GM21390 (cell line): ENCODE results near the gene RASSF4.

Source experiments
- ATAC-seq: cut with Tn5 transposase; IDR thresholded peaks from one replicate; pipeline ENCODE4 v1.9.1; 2021; ENCODE audit not compliant: unreplicated experiment

The RASSF4 gene

DNA sequence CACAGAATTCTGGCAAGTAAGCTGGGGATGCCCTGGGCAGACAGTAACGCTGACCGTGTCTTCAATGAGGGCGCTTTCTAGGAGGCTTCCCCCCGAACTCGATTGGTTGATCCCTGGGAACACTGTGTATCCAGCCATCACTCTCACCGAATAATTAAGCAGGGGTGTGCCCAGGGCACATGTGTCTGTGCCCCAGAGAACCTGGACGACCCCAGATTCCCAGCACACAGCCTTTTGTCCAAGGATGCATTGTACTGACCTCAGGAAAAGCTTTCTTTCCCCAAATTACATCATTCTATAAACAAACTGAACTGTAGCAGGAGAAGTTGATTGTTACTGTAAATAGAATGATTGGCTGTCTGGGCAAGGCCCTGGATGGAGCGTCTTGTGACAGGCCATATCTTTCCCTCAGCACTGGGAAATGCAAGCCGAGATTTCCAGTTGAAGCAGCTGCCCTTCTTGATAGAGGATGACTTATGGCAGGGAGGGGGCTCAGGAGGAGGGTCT is 25.6 kb downstream of the RASSF4 start:
- no peak for ATAC-seq

DNA sequence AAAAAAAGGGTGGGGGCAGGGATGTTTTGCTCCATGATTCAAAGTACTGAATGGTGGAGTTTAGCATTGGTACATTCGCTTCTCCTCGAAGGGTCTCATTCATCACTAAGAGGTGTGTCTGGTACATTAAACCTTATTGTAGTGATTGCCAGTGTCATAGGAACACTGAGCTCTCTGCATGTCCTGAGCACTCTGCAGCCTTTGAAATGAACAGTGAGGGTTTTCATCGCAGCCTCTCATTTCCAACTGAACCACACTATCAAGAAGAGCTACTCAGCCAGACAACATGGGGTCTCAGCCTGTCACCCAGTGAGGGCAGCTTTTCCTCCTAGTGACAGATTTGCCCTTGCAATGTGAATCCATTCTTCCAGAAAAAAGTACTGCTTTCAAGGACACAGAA is 26.6 kb downstream of the RASSF4 start:
- ATAC-seq, result no peak

DNA sequence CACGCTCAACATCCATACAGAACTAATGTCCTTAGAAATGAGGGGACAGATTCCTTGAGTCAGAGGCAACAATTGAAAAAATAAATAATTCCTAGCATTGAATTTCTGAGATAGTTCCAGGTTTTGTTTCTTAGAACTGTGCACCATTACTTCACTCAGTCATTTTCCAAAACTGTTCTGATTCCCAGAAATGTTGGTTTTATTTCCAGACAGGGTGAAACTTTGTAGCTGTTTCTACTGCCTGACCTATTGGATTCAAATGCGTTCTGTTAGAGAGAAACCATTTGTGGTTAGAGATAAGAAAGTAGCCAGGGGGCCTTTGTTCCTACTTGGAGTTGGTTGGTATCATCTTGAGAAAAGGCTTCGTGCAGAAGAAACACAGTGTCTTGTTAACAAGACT is 27.1 kb downstream of the RASSF4 start:
- ATAC-seq, result no peak

DNA sequence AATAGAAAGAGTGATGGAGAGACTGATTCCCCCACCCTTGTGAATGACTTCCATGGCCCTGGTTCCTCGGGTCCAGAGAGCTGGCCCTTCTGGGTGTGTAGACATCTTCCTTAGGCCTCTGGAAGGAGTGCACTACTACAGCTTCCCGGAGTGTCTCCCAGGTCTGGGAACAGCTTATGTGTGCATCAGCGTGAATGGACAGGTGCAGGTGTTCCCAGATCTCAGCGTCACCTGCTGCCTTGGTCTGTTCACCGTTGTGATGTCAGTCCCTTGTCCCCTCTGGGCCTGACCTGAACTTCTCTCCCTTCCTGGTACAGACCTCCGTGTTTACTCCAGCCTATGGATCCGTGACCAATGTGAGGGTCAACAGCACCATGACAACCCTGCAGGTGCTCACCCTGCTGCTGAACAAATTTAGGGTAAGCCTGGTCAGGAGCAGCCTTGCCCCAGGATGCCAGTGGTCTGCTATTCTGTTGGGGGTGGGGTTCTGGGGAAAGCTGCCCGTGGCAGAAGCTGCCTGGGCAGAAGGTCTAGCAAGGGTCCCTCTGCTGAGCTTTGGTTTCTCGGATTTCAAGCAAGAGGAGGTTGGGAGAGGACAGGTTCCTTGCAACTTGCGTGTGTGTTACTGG is 29.5 kb downstream of the RASSF4 start:
- ATAC-seq, result no peak

DNA sequence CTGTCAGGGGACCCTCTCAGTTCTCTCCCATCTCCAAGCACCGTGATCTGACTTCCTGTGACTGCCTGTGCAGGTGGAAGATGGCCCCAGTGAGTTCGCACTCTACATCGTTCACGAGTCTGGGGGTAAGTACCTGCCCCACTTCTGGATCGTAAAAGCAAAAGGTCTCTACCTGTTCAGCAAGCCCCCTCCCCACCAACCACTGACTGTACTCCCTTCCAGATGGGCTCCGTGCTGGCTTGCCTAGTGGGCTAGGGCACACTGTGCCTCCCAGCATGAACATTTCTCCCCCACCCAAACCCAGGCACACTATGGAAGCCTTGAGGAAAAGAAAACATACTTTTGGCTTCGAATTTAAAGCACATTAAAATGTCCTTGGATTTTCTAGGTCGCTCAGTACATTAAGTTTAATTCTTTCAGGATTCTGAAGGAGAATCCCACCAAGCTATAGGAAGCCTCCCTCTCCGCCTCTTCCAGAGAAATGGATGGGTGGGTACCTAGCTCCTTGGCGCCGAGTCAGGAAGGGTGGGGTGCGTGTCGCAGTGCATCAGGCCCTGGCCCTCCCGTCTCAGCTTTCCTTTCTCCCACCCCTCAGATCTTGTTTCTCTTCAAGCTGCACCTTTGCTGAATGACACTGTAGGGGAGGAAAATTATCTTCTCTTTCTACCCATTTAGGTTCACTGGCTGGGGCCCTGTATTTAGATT is 30.1 kb downstream of the RASSF4 start:
- no peak for ATAC-seq

DNA sequence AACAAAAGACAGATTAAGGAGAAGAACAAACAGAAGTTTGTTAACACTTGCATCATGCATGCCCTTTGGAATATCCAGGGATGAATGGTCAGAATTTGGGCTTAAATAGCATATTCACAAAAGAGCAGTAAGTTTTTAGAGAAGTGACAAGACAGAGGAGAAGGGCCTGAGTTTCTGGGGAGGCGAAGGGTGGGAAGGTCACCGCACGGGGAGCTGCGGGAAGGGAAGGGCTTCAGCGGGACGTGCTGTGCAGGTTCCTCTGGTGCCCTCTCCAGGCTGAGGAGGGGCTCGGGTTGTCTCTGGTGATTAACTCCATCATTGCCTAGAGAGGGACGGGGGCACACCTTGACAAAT is 30.7 kb downstream of the RASSF4 start:
- ATAC-seq, result no peak

DNA sequence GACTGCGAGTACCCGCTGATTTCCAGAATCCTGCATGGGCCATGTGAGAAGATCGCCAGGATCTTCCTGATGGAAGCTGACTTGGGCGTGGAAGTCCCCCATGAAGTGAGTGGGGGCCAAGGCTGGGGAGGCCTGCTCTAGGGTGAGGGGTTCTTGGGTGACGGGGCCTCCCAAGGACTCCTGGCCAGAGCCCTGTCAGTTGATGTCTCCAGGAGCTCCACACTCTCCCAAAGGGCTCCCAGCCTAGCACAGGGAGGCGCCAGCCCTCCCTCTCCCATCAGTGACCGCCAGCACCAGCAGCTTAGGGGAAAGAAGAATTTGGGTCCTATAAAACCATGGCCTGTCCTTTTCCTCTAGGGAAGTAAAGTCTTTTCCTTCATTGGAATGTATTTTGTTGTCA is 31.4 kb downstream of the RASSF4 start:
- ATAC-seq, result no peak

DNA sequence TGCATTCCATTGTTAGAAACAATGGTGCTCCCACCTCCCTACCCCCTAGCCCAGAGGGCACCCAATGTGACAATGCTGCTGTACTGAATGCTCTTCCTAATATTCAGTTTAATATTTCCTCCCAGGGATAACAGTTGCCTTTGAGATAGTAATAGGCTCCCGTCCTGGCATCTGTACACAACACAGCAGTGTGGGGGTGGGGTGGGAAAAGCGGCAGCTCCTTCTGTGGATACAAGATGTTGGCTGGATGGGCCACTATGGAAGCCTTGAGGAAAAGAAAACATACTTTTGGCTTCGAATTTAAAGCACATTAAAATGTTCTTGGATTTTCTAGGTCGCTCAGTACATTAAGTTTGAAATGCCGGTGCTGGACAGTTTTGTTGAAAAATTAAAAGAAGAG is 32.0 kb downstream of the RASSF4 start:
- no peak for ATAC-seq

DNA sequence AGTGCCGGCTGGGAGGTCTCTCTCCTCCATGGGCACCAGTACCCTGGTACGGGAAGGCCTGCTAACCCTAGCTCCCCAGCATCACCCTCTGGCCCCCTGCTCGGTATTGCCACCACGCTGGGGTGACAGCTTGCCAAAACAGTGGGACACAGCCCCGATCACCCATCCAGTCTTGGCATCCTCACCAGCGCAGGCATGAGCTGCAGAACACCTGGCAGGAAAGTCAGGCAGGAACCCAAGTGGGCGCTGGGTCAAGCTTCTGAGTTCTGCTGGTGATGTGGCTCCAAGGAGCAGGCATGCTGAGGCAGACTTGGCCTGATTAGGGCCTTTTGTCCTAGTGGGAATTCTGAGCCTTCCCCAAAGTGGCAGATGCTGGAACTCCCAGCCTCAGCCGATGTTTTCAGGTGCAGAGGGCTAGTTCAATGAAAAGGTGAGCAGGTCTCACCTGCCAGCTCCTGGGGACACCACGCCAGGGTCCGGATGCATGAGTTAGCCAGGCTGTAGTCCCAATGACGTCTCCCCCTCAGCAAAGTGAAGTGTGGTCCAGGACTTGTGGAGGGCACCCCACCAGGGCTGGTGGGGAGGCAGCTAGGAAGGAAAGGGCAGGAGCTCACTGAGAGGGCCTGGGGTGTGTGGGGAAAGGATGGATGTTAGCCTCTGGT is 32.6 kb downstream of the RASSF4 start:
- ATAC-seq, result no peak

DNA sequence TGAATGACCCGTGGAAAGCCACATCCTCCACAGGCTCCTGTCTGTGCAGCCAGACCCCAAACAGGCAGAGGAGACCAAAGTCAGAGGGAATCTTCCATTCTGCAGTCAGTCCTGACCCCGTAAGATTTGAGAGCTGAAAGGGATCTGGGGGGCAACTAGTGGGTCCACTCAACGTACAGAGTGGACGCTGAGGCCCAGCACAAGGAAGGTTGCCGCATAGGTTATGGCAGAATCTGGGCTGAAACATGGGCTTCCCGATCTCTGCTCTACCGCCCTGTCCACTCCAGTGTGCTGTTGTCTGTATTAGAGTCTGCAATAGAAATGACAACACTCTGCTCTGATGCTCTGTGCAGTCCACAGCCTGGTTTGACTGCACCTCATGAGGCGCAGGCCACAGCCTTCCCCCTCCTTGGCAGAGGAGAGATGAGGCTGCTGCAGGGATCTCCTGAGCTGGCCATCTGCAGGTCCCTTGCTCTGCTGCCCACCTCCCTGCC is 33.2 kb downstream of the RASSF4 start:
- no peak for ATAC-seq

DNA sequence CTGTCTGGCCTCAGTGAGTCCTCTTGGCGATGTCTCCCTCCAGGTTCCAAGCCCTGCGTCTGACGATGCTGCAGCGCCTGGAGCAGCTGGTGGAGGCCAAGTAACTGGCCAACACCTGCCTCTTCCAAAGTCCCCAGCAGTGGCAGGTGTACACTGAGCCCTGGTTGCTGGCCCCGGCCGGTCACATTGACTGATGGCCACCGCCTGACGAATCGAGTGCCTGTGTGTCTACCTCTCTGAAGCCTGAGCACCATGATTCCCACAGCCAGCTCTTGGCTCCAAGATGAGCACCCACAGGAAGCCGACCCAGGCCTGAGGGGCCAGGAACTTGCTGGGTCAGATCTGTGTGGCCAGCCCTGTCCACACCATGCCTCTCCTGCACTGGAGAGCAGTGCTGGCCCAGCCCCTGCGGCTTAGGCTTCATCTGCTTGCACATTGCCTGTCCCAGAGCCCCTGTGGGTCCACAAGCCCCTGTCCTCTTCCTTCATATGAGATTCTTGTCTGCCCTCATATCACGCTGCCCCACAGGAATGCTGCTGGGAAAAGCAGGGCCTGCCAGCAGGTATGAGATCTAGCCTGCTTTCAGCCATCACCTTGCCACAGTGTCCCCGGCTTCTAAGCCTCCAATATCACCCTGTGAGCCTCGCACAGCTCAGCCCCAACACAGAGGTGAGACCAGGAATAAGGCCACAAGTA is 33.8 kb downstream of the RASSF4 start:
- ATAC-seq, result no peak

DNA sequence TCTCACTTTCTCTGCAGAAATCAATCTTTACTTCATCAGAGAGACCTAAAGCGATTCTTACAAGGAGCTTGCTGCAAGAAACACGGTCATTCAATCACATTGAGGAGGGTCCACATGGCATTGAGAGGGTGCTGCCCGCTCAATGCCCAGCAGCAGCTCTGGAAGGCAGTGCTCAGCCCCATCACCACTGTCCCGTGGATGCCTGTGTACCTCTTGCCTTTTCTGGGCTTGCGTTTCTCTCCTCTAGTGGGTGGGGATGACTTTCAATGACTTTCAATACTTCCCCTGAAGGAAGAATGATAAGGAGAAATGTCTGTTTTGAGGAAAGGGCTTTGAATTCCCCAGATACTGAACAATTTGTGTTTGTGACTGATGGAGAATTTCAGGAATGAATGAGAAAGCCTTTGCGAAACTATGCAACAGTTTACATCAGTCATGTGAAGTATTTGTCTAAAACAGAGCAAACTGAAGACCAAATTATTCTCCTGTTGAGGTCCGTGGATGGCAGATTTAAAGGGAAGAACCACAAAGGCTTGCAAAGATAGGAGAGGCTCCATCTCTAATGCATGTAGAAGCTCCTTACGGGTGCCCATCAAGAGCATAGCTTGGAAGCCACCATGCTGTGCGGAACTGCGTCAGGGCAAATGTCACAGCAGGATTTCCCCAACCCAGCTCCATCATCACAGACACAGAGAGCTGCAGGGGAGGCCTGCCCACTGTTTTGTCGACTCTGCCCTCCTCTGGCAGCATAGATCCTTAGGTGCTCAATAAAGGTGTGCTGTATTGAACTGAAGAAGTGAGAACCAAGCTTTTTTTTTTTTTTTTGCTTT is 34.5 kb downstream of the RASSF4 start:
- no peak for ATAC-seq

DNA sequence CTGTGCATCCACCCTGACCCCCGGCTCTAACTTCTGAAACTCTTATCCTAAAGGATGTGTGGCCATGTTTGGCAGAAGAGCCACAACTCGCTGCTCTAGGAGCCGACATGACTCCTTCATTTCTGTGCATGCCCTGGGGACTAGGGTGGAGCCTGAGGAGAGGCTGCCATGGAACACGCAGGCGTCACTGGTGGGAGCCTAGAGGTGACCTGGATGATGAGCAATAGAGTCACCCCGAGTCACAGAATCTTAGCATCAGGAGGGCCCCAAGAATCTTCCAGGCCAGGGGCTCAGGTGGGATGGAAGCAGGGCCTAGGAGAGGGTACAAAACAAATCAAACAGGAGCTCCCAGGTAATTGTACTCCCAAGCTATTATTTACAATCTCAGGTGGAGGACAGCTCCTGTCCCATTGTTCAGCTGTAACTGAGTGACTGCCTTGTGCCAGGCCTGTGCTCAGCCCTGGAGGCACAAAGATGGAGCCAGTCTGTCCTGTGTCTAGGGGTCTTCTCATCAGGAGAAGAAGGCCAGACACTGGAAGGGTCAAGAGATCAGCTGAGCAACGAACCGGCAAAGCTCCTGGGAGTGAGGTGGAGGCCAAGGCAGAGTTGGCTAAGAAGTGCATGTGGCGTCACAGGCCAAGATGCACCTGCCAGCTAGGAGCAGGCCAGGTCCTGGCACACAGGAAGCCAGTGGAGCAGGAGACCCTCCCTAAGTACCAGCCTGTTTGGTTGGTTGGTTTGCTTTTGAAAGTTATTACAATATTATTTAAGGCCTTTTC is 35.3 kb downstream of the RASSF4 start:
- ATAC-seq, result no peak

DNA sequence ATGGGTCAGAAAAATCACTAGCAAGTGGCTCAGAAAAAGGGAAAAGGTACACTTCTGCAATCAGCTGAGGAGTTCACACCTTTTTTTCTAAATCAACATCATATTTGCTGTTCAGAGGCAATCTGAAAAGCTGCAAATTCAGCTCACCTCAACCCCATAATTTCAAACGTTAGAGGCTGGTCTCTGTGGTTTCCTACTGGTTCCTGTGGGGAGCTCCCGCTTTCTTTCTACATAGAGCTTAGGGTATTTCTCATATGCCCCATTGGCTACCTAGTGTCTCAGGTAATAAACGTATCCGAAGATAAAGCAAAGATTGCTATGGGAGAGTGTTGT is 35.9 kb downstream of the RASSF4 start:
- no peak for ATAC-seq

DNA sequence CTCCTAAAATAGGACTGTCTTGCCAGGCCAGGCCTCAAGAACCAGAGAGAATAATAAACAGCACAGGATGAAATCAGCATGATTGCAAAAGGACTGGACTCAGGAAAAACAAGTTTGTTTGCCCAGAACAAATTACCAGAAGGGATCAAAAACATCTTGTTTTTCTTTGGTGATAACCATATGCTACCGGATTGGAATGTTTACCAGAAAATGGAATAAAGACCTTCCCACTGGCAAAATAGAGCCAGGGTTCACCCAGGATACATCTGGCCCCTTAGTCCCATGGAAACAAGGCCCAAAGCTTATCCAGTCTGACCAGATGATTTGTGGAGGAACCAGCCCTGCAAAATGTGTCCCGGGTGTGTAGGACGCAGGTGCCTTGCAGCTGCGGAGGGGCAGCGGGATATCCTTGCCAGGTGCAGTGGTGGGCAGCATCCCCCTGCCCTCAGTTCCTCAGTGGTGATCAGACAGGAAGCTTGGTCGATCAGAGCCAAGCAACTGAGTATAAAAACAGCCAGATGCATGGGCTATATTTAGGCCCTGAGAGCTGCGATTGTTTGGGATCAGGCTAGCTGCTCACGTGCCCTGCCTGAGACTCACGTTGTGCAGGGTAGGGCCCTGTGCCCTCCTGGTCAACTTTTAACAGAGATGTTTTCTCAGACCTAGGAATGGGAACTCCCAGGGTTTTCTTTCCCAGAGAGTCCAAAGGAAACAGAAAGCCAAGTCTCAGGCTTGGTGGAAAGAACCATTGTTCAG is 36.5 kb downstream of the RASSF4 start:
- ATAC-seq, result no peak

DNA sequence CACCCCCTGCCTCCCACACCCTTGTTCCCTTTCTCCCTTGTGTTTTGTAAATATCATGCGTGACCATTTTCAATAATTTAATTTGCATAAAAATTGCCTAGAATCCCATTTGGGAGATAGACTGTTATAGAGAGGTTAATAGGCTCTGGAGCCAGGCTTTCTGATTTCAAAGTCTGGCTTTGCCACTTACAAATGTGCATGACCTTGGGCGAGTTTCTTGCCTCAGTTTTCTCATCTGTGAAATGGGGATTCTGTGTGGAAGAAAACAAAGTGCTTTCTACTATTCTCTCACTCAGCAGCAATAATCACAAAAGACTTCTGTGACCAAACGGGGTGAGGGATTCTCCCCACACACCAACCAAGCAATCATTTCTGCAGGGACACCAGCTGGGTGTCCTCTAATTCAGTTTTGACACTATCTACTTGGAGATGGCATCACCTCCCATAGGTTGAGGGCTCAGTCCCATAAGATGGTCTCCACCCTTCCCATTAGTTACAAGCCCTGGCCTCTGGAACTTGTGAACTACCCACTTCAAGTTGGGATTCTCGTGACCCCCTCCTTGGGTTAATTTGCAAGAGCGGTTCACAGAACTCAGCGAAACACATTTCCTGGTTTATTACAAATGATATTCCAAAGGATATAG is 37.6 kb downstream of the RASSF4 start:
- ATAC-seq, result no peak

DNA sequence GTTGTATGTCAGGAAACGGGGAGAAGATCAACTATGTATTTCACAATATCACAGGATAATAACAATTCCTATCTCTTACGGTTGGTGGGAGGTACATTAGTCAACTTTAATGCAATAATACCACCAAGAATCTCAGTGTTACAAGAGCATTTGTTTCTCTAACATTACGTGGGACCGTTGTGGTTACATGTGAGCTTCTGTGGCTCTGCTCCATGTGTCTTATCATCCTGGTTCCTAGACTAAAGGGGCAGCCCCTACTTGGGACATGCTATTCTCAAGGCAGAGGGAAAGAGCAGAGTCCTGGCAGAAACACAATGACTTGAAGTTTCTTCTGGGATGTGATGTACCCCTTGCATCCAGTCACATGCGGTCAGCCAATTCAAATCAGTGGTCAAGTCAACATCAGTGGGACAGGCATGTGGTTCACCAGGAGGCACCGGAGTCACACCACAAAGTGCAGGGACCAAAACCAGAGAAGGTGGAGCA is 38.6 kb downstream of the RASSF4 start:
- ATAC-seq, result no peak

DNA sequence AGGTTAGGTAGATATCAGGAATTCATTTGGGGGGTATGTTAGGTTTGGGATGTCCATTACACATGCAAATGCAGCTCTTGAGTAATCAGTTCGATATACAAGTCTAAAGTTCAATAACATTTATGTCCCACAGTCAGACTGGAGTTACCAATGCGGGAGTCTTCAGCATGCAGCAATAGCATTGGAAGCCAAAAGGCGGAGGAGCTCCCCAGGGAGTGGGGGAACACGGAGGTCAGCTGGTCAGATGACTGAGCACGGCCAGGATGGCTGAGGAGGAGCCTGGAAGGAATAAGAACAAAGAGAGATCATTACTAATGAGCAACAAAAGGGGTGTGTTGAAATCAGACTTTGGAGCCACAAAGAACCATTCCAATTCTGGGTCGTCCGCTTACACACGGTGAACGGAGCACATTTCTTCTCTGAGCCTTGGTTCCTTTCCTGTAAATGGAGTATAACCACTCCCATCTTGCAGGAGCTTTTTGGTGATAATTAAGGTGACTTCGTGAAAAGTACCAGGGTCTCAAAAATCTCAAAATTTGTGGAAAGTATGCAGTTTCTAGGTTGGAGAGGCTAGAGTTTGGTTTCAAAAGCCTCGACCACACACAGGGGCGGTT is 40.6 kb downstream of the RASSF4 start:
- ATAC-seq, result no peak
